ENCODE data around the gene WNT4.

The WNT4 gene

GRCh38 chr1:22131062-22131461 lies 11.8 kb downstream of the WNT4 start:
- no peaks in the 10 kb centered on the region for H3K27me3 ChIP-seq (ENCODE audit: insufficient read depth, low read length, poor library complexity)
- DNase-seq = no peak
- no peak for ATAC-seq (ENCODE audit: insufficient read depth, low read depth)

DNA sequence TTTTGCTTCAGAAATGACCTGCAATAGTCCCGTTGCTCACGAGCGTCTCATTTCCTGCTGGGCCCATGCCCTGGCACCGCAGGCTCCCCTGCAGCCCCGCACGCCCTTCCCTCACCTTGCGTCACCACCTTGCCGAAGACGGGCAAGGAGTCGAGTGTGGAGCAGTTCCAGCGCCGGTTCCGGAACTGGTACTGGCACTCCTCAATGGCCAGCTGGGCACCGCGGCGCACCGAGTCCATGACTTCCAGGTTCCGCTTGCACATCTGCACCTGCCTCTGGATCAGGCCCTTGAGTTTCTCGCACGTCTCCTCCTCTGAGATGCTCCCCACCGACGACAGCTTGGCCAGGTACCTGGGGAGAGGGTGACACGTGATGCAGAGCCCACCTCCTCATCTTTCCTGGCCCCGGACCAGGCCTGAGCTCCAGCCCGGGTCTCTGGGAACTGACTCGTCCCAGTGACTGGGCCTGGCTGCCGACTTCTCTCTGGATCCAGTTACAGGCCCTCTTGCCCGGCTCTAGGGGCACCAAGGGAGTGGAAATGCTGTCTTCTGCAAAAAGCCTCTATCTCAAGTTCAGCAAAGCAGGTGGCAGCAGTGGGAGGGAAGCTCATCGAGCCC lies 13.3 kb downstream of the WNT4 start:
- H3K36me3 ChIP-seq (ENCODE audit: insufficient read depth, low read length) = no peaks in the 10 kb centered on the region
- no peaks in the 10 kb centered on the region for H3K79me2 ChIP-seq (ENCODE audit: insufficient read depth, low read length)
- no peak overlapping the region for H3K9ac ChIP-seq (ENCODE audit: low read depth, low read length)
- H2AFZ ChIP-seq (ENCODE audit: low read depth, low read length) = no peak overlapping the region
- no peak overlapping the region for H3K27ac ChIP-seq (ENCODE audit: low read length)
- TF ChIP-seq, protein P1, sequence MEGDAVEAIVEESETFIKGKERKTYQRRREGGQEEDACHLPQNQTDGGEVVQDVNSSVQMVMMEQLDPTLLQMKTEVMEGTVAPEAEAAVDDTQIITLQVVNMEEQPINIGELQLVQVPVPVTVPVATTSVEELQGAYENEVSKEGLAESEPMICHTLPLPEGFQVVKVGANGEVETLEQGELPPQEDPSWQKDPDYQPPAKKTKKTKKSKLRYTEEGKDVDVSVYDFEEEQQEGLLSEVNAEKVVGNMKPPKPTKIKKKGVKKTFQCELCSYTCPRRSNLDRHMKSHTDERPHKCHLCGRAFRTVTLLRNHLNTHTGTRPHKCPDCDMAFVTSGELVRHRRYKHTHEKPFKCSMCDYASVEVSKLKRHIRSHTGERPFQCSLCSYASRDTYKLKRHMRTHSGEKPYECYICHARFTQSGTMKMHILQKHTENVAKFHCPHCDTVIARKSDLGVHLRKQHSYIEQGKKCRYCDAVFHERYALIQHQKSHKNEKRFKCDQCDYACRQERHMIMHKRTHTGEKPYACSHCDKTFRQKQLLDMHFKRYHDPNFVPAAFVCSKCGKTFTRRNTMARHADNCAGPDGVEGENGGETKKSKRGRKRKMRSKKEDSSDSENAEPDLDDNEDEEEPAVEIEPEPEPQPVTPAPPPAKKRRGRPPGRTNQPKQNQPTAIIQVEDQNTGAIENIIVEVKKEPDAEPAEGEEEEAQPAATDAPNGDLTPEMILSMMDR (IDR thresholded peaks at IDR 0.05; ENCODE audit: borderline replicate concordance, extremely low read depth, low read length, poor library complexity, severe bottlenecking) = no peak
- no peak for TF ChIP-seq EZH2 (IDR thresholded peaks at IDR 0.05; ENCODE audit: borderline replicate concordance, low read depth, low read length, severe bottlenecking)
- H3K27me3 ChIP-seq (ENCODE audit: insufficient read depth, low read length, poor library complexity) = no peaks in the 10 kb centered on the region
- ATAC-seq (ENCODE audit: insufficient read depth, low read depth) = no peak
- DNase-seq = no peak
- H3K4me2 ChIP-seq (ENCODE audit: insufficient read depth, low read length) = no peak overlapping the region
- no peak overlapping the region for H3K4me3 ChIP-seq (ENCODE audit: low read depth in 1 of 2, low read length in 2 of 2)
- H3K4me1 ChIP-seq (ENCODE audit: insufficient read depth, low read length) = no peaks in the 10 kb centered on the region
- no peaks in the 10 kb centered on the region for H3K9me3 ChIP-seq (ENCODE audit: insufficient read depth, low read length, severe bottlenecking)
- H4K20me1 ChIP-seq (ENCODE audit: insufficient read depth, low read length) = peaks cover 52% of the 10 kb centered on the region

More at GRCh38 chr1:22131062-22131461, 11.8 kb downstream of the WNT4 start:
- Histone ChIP-seq H2AFZ (ENCODE audit: low read depth, low read length) (no peak overlapping the region), H3K4me1 (ENCODE audit: insufficient read depth, low read length) (no peaks in the 10 kb centered on the region), H3K4me3 (ENCODE audit: low read depth in 1 of 2, low read length in 2 of 2) (no peak overlapping the region), H4K20me1 (ENCODE audit: insufficient read depth, low read length) (peaks cover 54% of the 10 kb centered on the region), H3K9ac (ENCODE audit: low read depth, low read length) (no peak overlapping the region), H3K27ac (ENCODE audit: low read length) (no peak overlapping the region), H3K79me2 (ENCODE audit: insufficient read depth, low read length) (no peaks in the 10 kb centered on the region), H3K36me3 (ENCODE audit: insufficient read depth, low read length) (no peaks in the 10 kb centered on the region), H3K9me3 (ENCODE audit: insufficient read depth, low read length, severe bottlenecking) (no peaks in the 10 kb centered on the region), H3K4me2 (ENCODE audit: insufficient read depth, low read length) (no peak overlapping the region)
- no peak for TF ChIP-seq EZH2 (IDR thresholded peaks at IDR 0.05; ENCODE audit: borderline replicate concordance, low read depth, low read length, severe bottlenecking)
- TF ChIP-seq, protein P1 (IDR thresholded peaks at IDR 0.05; ENCODE audit: borderline replicate concordance, extremely low read depth, low read length, poor library complexity, severe bottlenecking) = no peak

DNA sequence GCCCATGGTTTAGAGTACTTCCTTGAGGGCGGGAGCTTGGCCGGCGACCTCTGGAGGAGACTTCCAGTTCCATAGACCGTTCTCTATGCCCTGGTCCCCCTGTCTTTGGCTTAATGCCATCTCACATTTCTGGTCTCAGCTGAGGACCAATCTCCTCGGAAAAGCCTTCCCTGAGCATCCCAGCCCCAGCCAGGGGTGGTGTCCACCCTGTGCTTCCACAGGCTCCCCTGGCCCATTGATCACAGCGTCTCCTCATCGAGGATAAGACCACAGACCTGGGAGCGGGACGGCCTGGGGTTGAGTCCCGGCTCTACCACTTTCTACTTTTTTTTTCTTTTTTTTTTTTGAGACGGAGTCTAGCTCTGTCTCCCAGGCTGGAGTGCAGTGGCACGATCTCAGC lies 14.5 kb downstream of the WNT4 start:
- Histone ChIP-seq H2AFZ (ENCODE audit: low read depth, low read length) (no peak overlapping the region), H3K27ac (ENCODE audit: low read length) (no peak overlapping the region), H3K4me3 (ENCODE audit: low read depth in 1 of 2, low read length in 2 of 2) (no peak overlapping the region), H4K20me1 (ENCODE audit: insufficient read depth, low read length) (peaks cover 54% of the 10 kb centered on the region), H3K4me1 (ENCODE audit: insufficient read depth, low read length) (no peaks in the 10 kb centered on the region), H3K4me2 (ENCODE audit: insufficient read depth, low read length) (no peak overlapping the region), H3K79me2 (ENCODE audit: insufficient read depth, low read length) (no peaks in the 10 kb centered on the region), H3K9ac (ENCODE audit: low read depth, low read length) (no peak overlapping the region), H3K36me3 (ENCODE audit: insufficient read depth, low read length) (no peaks in the 10 kb centered on the region), H3K9me3 (ENCODE audit: insufficient read depth, low read length, severe bottlenecking) (no peaks in the 10 kb centered on the region), H3K27me3 (ENCODE audit: insufficient read depth, low read length, poor library complexity) (no peaks in the 10 kb centered on the region)
- DNase-seq (no peak), ATAC-seq (ENCODE audit: insufficient read depth, low read depth) (no peak)
- TF ChIP-seq EZH2 (IDR thresholded peaks at IDR 0.05; ENCODE audit: borderline replicate concordance, low read depth, low read length, severe bottlenecking) = no peak
- TF ChIP-seq, protein P1 (IDR thresholded peaks at IDR 0.05; ENCODE audit: borderline replicate concordance, extremely low read depth, low read length, poor library complexity, severe bottlenecking) = no peak

Data from DND-41 (cell line).